Measurements from ENCODE around the gene CRB2. TPM values are rescaled to one million over a fixed set of nuclear protein-coding genes. Genes with fewer than 3 reads are reported as not detected.

Gene CRB2
- polyA plus RNA-seq, 1 experiment, result not detected

DNA sequence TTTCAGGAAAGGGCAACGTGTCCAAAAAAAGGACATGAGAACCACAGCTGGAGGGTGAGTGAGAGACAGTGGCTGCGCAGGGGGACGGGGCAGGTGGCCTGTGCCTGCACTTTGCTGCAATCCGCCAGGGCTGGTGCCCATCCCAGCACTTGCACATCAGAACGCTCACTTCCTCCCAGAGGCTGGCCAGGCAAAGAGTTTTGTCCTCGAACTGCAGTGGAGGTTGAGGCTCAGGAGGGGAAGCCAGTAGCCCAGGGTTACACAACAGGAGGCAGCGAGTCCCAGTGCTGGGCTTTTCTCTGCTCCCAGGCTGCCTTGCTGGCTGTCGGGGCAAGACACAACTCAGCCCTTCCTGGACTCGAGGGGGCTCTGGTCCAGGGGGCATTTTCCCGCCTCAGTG, 33.1 kb downstream of the CRB2 start:
- CTCF ChIA-PET, result interaction anchor here (1.4 to 5.2 kb wide), 2 partner anchors 11 to 34 kb away, joined by 4 to 58 read pairs; partner anchors contain the start of gene CRB2
- no peaks in the 10 kb centered on the region; the same call in 1 of the 2 replicates for H3K36me3 ChIP-seq (ENCODE audit: control insufficient read depth, insufficient read depth, low read length)
- POLR2A ChIA-PET, result no interaction called here
- no peak overlapping the region for H3K4me3 ChIP-seq (ENCODE audit: low read depth, low read length)
- TF ChIP-seq, protein P1, sequence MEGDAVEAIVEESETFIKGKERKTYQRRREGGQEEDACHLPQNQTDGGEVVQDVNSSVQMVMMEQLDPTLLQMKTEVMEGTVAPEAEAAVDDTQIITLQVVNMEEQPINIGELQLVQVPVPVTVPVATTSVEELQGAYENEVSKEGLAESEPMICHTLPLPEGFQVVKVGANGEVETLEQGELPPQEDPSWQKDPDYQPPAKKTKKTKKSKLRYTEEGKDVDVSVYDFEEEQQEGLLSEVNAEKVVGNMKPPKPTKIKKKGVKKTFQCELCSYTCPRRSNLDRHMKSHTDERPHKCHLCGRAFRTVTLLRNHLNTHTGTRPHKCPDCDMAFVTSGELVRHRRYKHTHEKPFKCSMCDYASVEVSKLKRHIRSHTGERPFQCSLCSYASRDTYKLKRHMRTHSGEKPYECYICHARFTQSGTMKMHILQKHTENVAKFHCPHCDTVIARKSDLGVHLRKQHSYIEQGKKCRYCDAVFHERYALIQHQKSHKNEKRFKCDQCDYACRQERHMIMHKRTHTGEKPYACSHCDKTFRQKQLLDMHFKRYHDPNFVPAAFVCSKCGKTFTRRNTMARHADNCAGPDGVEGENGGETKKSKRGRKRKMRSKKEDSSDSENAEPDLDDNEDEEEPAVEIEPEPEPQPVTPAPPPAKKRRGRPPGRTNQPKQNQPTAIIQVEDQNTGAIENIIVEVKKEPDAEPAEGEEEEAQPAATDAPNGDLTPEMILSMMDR (IDR thresholded peaks at IDR 0.05; ENCODE audit: insufficient read depth, low read depth, low read length), result no peak
- no peaks in the 10 kb centered on the region for H3K27me3 ChIP-seq (ENCODE audit: control insufficient read depth, insufficient read depth, low read length)
- DNase-seq (ENCODE audit: low read depth), result no peak

DNA sequence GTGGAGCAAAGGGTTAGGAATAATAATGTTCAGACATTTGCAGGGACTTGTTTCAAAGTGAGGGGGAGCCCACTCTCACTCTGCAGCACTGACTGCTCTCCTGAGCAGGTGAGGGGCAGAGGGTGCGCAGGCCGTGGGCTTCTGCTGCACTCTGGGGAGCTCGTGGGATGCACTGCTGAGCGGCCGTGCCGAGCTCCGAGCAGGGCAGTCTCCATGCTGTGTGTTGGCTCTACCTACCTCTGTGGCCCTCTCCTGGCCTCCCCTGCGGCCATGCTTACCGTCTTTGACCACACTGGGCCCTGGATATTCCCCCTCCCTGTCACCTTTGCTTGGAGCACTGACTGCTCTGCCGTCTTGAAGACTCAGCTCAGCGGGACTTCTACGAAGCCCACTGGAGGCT, 33.7 kb downstream of the CRB2 start:
- DNase-seq (ENCODE audit: low read depth), result no peak
- ChIA-PET CTCF (interaction anchor here (1.4 kb wide), 1 partner anchor 10 kb away, joined by 4 read pairs; no protein-coding TSS in a partner anchor), POLR2A (no interaction called here)
- Histone ChIP-seq H3K36me3 (ENCODE audit: control insufficient read depth, insufficient read depth, low read length) (no peaks in the 10 kb centered on the region; the same call in 1 of the 2 replicates), H3K27me3 (ENCODE audit: control insufficient read depth, insufficient read depth, low read length) (no peaks in the 10 kb centered on the region), H3K4me3 (ENCODE audit: low read depth, low read length) (no peak overlapping the region)
- TF ChIP-seq, protein P1 (IDR thresholded peaks at IDR 0.05; ENCODE audit: insufficient read depth, low read depth, low read length), result no peak

- ChIA-PET POLR2A (no interaction called here), CTCF (interaction anchor here (1.1 to 1.4 kb wide), 3 partner anchors 9 to 12 kb away, joined by 3 to 4 read pairs (median 4); no protein-coding TSS in a partner anchor)
- TF ChIP-seq, protein P1 (IDR thresholded peaks at IDR 0.05; ENCODE audit: insufficient read depth, low read depth, low read length), result no peak
Measured at GRCh38 chr9:123390337-123391135, 34.5 kb downstream of the CRB2 start.

DNA sequence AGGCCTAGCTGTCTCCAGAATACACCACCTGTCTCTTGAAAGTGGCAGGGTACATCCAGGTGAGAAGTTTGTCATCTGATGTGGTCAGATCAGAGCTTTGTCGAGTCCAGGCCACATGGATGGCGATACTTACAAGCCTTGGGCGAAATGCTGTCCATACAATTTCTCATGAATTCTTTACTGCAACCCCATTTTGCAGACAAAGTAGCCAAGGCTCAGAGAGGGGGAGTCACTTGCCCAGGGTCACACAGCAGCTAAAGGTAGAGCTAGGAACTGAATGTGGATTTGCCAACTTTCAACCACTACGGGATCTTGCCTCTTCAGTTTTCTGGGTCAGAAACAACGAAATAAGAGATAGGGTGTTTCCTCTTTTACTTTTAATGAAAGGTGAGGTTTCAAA, 35.2 kb downstream of the CRB2 start:
- TF ChIP-seq, protein P1 (IDR thresholded peaks at IDR 0.05; ENCODE audit: insufficient read depth, low read depth, low read length), result no peak
- ChIA-PET POLR2A (no interaction called here), CTCF (interaction anchor here (1.1 to 1.8 kb wide), 3 partner anchors 11 to 37 kb away, joined by 3 to 5 read pairs (median 4); no protein-coding TSS in a partner anchor)
- Histone ChIP-seq H3K4me3 (ENCODE audit: low read depth, low read length) (no peak overlapping the region), H3K36me3 (ENCODE audit: control insufficient read depth, insufficient read depth, low read length) (no peaks in the 10 kb centered on the region; the same call in none of the 2 replicates), H3K27me3 (ENCODE audit: control insufficient read depth, insufficient read depth, low read length) (no peaks in the 10 kb centered on the region)
- DNase-seq (ENCODE audit: low read depth), result no peak

More at GRCh38 chr9:123390337-123391135, 34.5 kb downstream of the CRB2 start:
- no peak for DNase-seq (ENCODE audit: low read depth)
- H3K27me3 ChIP-seq (ENCODE audit: control insufficient read depth, insufficient read depth, low read length), result no peaks in the 10 kb centered on the region
- H3K36me3 ChIP-seq (ENCODE audit: control insufficient read depth, insufficient read depth, low read length), result no peaks in the 10 kb centered on the region; the same call in none of the 2 replicates
- H3K4me3 ChIP-seq (ENCODE audit: low read depth, low read length), result no peak overlapping the region

DNA sequence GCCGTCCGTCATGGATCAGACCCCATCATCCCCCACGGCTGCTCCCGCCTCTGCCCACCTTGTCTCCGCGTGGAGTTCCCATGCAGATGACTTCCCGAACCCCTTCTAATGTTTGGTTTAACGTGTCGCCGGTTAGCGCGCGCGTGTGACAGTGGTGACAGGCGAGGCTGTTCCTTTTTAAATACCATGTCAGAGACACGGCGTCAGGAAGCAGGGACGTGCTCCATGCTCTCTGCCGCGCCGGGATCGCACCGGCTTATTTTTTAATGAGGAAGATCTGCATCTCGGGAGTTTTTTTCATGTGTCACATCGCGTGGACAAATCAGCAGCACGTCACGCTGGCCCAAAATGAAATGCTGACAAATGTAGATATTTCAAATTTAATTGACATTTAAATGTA, 35.9 kb downstream of the CRB2 start:
- ChIA-PET CTCF (interaction anchor here (1.4 to 1.8 kb wide), 2 partner anchors 12 to 38 kb away, joined by 4 to 5 read pairs; no protein-coding TSS in a partner anchor), POLR2A (no interaction called here)
- Histone ChIP-seq H3K27me3 (ENCODE audit: control insufficient read depth, insufficient read depth, low read length) (no peaks in the 10 kb centered on the region), H3K36me3 (ENCODE audit: control insufficient read depth, insufficient read depth, low read length) (no peaks in the 10 kb centered on the region; the same call in none of the 2 replicates), H3K4me3 (ENCODE audit: low read depth, low read length) (no peak overlapping the region)
- TF ChIP-seq, protein P1 (IDR thresholded peaks at IDR 0.05; ENCODE audit: insufficient read depth, low read depth, low read length), result no peak
- DNase-seq (ENCODE audit: low read depth), result no peak
